ENCODE measurements around the gene LHFPL6. TPM values are rescaled to one million over a fixed set of nuclear protein-coding genes. Genes with fewer than 3 reads are reported as not detected.

Gene LHFPL6
- total and polyA plus RNA-seq, 5 donors from 2014 or later: 0.20 to 0.42 TPM; not detected in 3

DNA sequence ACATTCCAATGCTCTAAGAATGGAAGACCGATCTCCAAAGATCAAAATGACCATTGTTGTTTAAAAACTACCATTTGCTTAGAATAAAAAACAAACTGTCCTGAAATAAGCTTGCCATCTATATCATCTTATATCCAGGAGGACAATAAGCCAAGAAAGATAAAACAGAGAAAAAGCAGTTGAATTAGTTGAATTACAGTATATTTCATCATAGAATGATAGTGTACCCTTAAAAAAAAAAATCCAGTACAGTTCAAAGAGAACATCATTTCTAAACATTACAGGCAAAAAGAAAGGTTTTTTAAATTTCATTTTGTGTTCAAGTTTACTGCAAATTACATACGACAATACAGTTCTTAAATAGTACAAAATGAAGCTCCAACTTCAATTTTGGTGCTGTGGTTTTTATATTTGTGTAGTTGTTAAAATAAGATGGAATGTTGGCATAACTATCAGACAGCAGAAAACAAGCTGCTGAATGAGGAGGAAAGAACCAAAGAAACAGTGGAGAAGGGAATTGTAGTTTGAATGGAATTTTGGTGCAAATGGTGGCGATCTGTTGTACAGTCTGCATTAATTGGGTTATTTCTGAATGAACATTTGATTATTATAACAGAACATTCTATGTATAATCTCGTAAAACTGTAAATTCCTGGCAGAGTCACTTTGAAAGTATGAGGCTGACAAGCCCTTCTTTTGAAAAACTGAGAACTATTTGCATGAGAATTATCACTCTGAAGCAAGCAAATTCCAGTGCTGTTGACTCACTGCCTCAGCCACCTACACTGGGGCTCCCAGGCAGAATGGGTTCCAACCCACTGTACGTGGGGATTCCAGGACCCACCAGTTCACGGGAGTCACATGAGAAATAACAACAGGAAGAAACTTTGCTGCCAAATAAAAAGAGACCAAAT is 37.7 kb downstream of the LHFPL6 start:
- Histone ChIP-seq H3K36me3 (ENCODE audit: control insufficient read depth, insufficient read depth, low read length) (no peaks in the 10 kb centered on the region), H3K9me3 (ENCODE audit: control insufficient read depth in 2 of 2, low read length in 2 of 2) (no peaks in the 10 kb centered on the region), H3K27ac (ENCODE audit: insufficient read depth, low read length, poor library complexity, severe bottlenecking) (no peak overlapping the region), H3K27me3 (ENCODE audit: control insufficient read depth, insufficient read depth, low read length) (peaks cover 9% of the 10 kb centered on the region), H3K4me3 (ENCODE audit: low read depth, low read length) (no peak overlapping the region), H3K4me1 (ENCODE audit: control insufficient read depth, insufficient read depth, low read length, poor library complexity, severe bottlenecking) (no peaks in the 10 kb centered on the region)
- peaks cover 27% of the 10 kb centered on the region for H3K27me3 Mint-ChIP-seq
- DNase-seq (no peak), ATAC-seq (ENCODE audit: low read depth in 2 of 2) (no peak)
- no peaks in the 10 kb centered on the region for H3K36me3 Mint-ChIP-seq
- H3K4me3 Mint-ChIP-seq: no peak overlapping the region
- H3K4me1 Mint-ChIP-seq: no peaks in the 10 kb centered on the region
- H3K27ac Mint-ChIP-seq: no peak overlapping the region
- H3K9me3 Mint-ChIP-seq: peaks cover 0 to 1% (median 0%) of the 10 kb centered on the region in 7 donors

- DNase-seq: no peak
- H3K27me3 Mint-ChIP-seq: peaks cover 24% of the 10 kb centered on the region
- peaks cover 0 to 3% (median 0%) of the 10 kb centered on the region in 7 donors for H3K9me3 Mint-ChIP-seq
- no peak for ATAC-seq (ENCODE audit: low read depth in 2 of 2)
- Histone ChIP-seq H3K36me3 (ENCODE audit: control insufficient read depth, insufficient read depth, low read length) (no peaks in the 10 kb centered on the region), H3K4me3 (ENCODE audit: low read depth, low read length) (no peak overlapping the region), H3K27me3 (ENCODE audit: control insufficient read depth, insufficient read depth, low read length) (peaks cover 6% of the 10 kb centered on the region), H3K4me1 (ENCODE audit: control insufficient read depth, insufficient read depth, low read length, poor library complexity, severe bottlenecking) (no peaks in the 10 kb centered on the region), H3K9me3 (ENCODE audit: control insufficient read depth in 2 of 2, low read length in 2 of 2) (no peaks in the 10 kb centered on the region), H3K27ac (ENCODE audit: insufficient read depth, low read length, poor library complexity, severe bottlenecking) (no peak overlapping the region)
- no peaks in the 10 kb centered on the region for H3K36me3 Mint-ChIP-seq
- no peak overlapping the region for H3K27ac Mint-ChIP-seq
- H3K4me1 Mint-ChIP-seq: no peaks in the 10 kb centered on the region
- no peak overlapping the region for H3K4me3 Mint-ChIP-seq
Observed at GRCh38 chr13:39563470-39563735, 39.6 kb downstream of the LHFPL6 start.

- Histone ChIP-seq H3K4me3 (ENCODE audit: low read depth, low read length) (no peak overlapping the region), H3K36me3 (ENCODE audit: control insufficient read depth, insufficient read depth, low read length) (no peaks in the 10 kb centered on the region), H3K9me3 (ENCODE audit: control insufficient read depth in 2 of 2, low read length in 2 of 2) (no peaks in the 10 kb centered on the region), H3K27me3 (ENCODE audit: control insufficient read depth, insufficient read depth, low read length) (peaks cover 6% of the 10 kb centered on the region), H3K27ac (ENCODE audit: insufficient read depth, low read length, poor library complexity, severe bottlenecking) (no peak overlapping the region), H3K4me1 (ENCODE audit: control insufficient read depth, insufficient read depth, low read length, poor library complexity, severe bottlenecking) (no peaks in the 10 kb centered on the region)
- Mint-ChIP-seq H3K4me1 (no peaks in the 10 kb centered on the region), H3K4me3 (no peak overlapping the region), H3K27me3 (peaks cover 17% of the 10 kb centered on the region), H3K36me3 (no peaks in the 10 kb centered on the region), H3K9me3 (peaks cover 0 to 3% (median 0%) of the 10 kb centered on the region in 7 donors), H3K27ac (no peak overlapping the region)
- ATAC-seq (ENCODE audit: low read depth in 2 of 2) (no peak), DNase-seq (no peak)
Observed at GRCh38 chr13:39561971-39562370, 41.0 kb downstream of the LHFPL6 start.

DNA sequence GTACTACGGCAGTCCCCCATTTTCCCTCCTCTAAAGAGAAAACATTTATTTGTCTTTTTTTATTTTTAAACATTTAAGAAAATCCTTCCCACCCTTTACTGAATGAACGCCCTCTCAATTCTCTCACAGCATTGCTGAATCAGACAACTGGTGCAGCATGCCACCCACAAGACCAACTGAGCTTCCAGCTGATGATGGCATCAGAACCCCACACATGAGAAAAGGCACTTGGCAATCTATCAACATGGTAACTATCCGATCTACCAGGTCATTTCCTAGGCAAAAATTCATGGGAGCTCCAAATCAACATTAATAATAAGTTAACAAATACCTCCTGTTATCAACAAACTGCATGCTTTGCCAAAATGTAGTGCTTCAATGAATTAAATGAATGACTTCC is 43.1 kb downstream of the LHFPL6 start:
- Mint-ChIP-seq H3K9me3 (peaks cover 0 to 2% (median 0%) of the 10 kb centered on the region in 7 donors), H3K36me3 (no peaks in the 10 kb centered on the region), H3K4me1 (no peaks in the 10 kb centered on the region), H3K4me3 (no peak overlapping the region), H3K27me3 (peaks cover 11% of the 10 kb centered on the region), H3K27ac (no peak overlapping the region)
- H3K4me3 ChIP-seq (ENCODE audit: low read depth, low read length): no peak overlapping the region
- H3K27me3 ChIP-seq (ENCODE audit: control insufficient read depth, insufficient read depth, low read length): peaks cover 6% of the 10 kb centered on the region
- no peak for DNase-seq
- ATAC-seq (ENCODE audit: low read depth in 2 of 2): no peak
- H3K36me3 ChIP-seq (ENCODE audit: control insufficient read depth, insufficient read depth, low read length): no peaks in the 10 kb centered on the region
- no peak overlapping the region for H3K27ac ChIP-seq (ENCODE audit: insufficient read depth, low read length, poor library complexity, severe bottlenecking)
- no peaks in the 10 kb centered on the region for H3K9me3 ChIP-seq (ENCODE audit: control insufficient read depth in 2 of 2, low read length in 2 of 2)
- no peaks in the 10 kb centered on the region for H3K4me1 ChIP-seq (ENCODE audit: control insufficient read depth, insufficient read depth, low read length, poor library complexity, severe bottlenecking)

DNA sequence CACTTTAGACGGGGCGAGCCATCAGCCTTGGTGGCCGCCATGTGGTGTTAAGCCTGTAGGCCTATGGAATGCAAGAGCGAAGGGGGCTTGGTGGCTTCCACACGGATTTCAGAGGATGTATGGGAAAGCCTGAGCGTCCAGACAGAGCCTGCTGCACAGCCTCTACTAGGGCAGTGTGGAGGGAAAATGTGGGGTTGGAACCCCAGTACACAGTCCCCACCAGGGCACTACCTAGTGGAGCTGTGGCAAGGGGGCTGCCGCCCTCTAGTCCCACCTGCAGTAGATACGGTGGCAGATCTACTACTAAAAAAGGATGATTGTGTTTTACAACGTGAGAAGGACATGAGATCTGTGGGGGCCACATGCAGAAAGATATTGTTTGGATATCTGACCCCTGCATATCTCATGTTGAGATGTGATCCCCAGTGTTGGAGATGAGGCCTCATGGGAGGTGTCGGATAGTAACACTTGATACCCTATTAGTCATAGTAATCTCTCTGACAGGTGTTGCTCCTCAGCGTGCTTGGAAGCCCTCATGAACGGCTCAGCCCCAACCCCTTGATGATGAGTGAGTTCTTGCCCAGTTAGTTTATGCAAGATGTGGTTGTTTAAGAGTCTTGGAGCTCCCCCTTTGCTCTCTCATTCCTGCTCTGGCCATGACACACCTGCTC is 45.6 kb downstream of the LHFPL6 start:
- no peaks in the 10 kb centered on the region for H3K36me3 ChIP-seq (ENCODE audit: control insufficient read depth, insufficient read depth, low read length)
- H3K27me3 Mint-ChIP-seq: no peaks in the 10 kb centered on the region
- ATAC-seq (ENCODE audit: low read depth in 2 of 2): no peak

GRCh38 chr13:39556866-39557265 is 46.1 kb downstream of the LHFPL6 start:
- ATAC-seq (ENCODE audit: low read depth in 2 of 2) (no peak), DNase-seq (no peak)
- H3K4me3 ChIP-seq (ENCODE audit: low read depth, low read length): no peak overlapping the region
- Mint-ChIP-seq H3K36me3 (no peaks in the 10 kb centered on the region), H3K4me1 (no peaks in the 10 kb centered on the region), H3K9me3 (peaks cover 0 to 4% (median 0%) of the 10 kb centered on the region in 7 donors), H3K27me3 (no peaks in the 10 kb centered on the region), H3K4me3 (no peak overlapping the region), H3K27ac (no peak overlapping the region)
- H3K4me1 ChIP-seq (ENCODE audit: control insufficient read depth, insufficient read depth, low read length, poor library complexity, severe bottlenecking): no peaks in the 10 kb centered on the region
- H3K36me3 ChIP-seq (ENCODE audit: control insufficient read depth, insufficient read depth, low read length): no peaks in the 10 kb centered on the region
- no peak overlapping the region for H3K27ac ChIP-seq (ENCODE audit: insufficient read depth, low read length, poor library complexity, severe bottlenecking)
- peaks cover 3% of the 10 kb centered on the region for H3K27me3 ChIP-seq (ENCODE audit: control insufficient read depth, insufficient read depth, low read length)
- no peaks in the 10 kb centered on the region for H3K9me3 ChIP-seq (ENCODE audit: control insufficient read depth in 2 of 2, low read length in 2 of 2)

More for the DNA sequence above, 45.6 kb downstream of the LHFPL6 start:
- Histone ChIP-seq H3K27me3 (ENCODE audit: control insufficient read depth, insufficient read depth, low read length) (peaks cover 5% of the 10 kb centered on the region), H3K4me3 (ENCODE audit: low read depth, low read length) (no peak overlapping the region), H3K9me3 (ENCODE audit: control insufficient read depth in 2 of 2, low read length in 2 of 2) (no peaks in the 10 kb centered on the region), H3K27ac (ENCODE audit: insufficient read depth, low read length, poor library complexity, severe bottlenecking) (no peak overlapping the region), H3K4me1 (ENCODE audit: control insufficient read depth, insufficient read depth, low read length, poor library complexity, severe bottlenecking) (no peaks in the 10 kb centered on the region)
- Mint-ChIP-seq H3K4me1 (no peaks in the 10 kb centered on the region), H3K36me3 (no peaks in the 10 kb centered on the region), H3K4me3 (no peak overlapping the region), H3K27ac (no peak overlapping the region), H3K9me3 (peaks cover 0 to 4% (median 0%) of the 10 kb centered on the region in 7 donors)
- no peak for DNase-seq

DNA sequence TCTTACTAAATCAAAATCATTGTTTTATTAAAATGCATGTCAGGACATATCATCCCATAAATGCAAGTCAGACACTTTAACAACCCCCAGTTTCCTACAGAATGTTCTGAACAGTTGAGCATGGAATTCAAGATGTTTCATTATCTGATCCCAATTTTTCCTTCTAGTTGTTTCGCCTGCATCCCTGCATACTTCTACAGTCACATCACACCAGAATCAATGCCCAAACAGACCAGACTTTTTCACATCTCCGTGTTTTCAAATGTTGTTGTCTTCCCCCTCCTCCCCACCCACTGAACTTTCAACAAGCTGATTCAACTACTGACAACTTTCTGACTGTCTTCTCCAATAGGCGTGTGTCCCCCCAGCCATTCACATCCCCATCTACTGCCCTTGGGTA is 48.6 kb downstream of the LHFPL6 start:
- Histone ChIP-seq H3K4me3 (ENCODE audit: low read depth, low read length) (no peak overlapping the region), H3K4me1 (ENCODE audit: control insufficient read depth, insufficient read depth, low read length, poor library complexity, severe bottlenecking) (no peaks in the 10 kb centered on the region), H3K9me3 (ENCODE audit: control insufficient read depth in 2 of 2, low read length in 2 of 2) (no peaks in the 10 kb centered on the region), H3K27me3 (ENCODE audit: control insufficient read depth, insufficient read depth, low read length) (peaks cover 2% of the 10 kb centered on the region), H3K27ac (ENCODE audit: insufficient read depth, low read length, poor library complexity, severe bottlenecking) (no peak overlapping the region), H3K36me3 (ENCODE audit: control insufficient read depth, insufficient read depth, low read length) (no peaks in the 10 kb centered on the region)
- Mint-ChIP-seq H3K36me3 (no peaks in the 10 kb centered on the region), H3K27ac (no peak overlapping the region), H3K27me3 (no peaks in the 10 kb centered on the region), H3K9me3 (peaks cover 0 to 4% (median 0%) of the 10 kb centered on the region in 7 donors), H3K4me3 (no peak overlapping the region), H3K4me1 (no peaks in the 10 kb centered on the region)
- ATAC-seq (ENCODE audit: low read depth in 2 of 2) (no peak), DNase-seq (no peak)

All from CD4-positive, CD25-positive, alpha-beta regulatory T cell (primary cell).